AML-193 (cell line): ENCODE results near the gene ROBO2.

Experiments
- DNase-seq, 2 experiments: peaks; one replicate each; lab custom pipeline; 2025; lab: John Stamatoyannopoulos, UW

The ROBO2 gene

GRCh38 chr3:77571971-77572715 is 532.2 kb downstream of the ROBO2 start:
- DNase-seq, result no peak

GRCh38 chr3:77577264-77577663 is 537.4 kb downstream of the ROBO2 start:
- DNase-seq, result no peak

GRCh38 chr3:77586216-77586615 is 546.3 kb downstream of the ROBO2 start:
- no peak for DNase-seq

- no peak for DNase-seq
These were observed 549.0 kb downstream of the ROBO2 start for GRCh38 chr3:77588863-77589262.

GRCh38 chr3:77590191-77590590 is 550.3 kb downstream of the ROBO2 start:
- no peak for DNase-seq

GRCh38 chr3:77595371-77595870 is 555.5 kb downstream of the ROBO2 start:
- no peak for DNase-seq

- no peak for DNase-seq
These were observed 560.0 kb downstream of the ROBO2 start for GRCh38 chr3:77599948-77600347.

- no peak for DNase-seq
These were observed 562.0 kb downstream of the ROBO2 start for GRCh38 chr3:77601823-77602415.

GRCh38 chr3:77602722-77603121 is 562.8 kb downstream of the ROBO2 start:
- no peak for DNase-seq

GRCh38 chr3:77605308-77605707 is 565.4 kb downstream of the ROBO2 start:
- no peak for DNase-seq

- no peak for DNase-seq
These were observed 566.0 kb downstream of the ROBO2 start for GRCh38 chr3:77605865-77606264.

GRCh38 chr3:77606372-77606771 is 566.5 kb downstream of the ROBO2 start:
- DNase-seq, result no peak

- no peak for DNase-seq
These were observed 578.8 kb downstream of the ROBO2 start for GRCh38 chr3:77618686-77619085.

- DNase-seq, result no peak
These were observed 580.1 kb downstream of the ROBO2 start for GRCh38 chr3:77620009-77620408.

GRCh38 chr3:77623500-77623899 is 583.6 kb downstream of the ROBO2 start:
- no peak for DNase-seq

GRCh38 chr3:77626157-77626556 is 586.3 kb downstream of the ROBO2 start:
- DNase-seq, result no peak

- DNase-seq, result no peak
These were observed 608.3 kb downstream of the ROBO2 start for GRCh38 chr3:77648214-77648613.

- DNase-seq, result no peak
These were observed 608.8 kb downstream of the ROBO2 start for GRCh38 chr3:77648664-77649063.

GRCh38 chr3:77652624-77653023 is 612.7 kb downstream of the ROBO2 start:
- no peak for DNase-seq

- no peak for DNase-seq
These were observed 615.5 kb downstream of the ROBO2 start for GRCh38 chr3:77655396-77655795.

GRCh38 chr3:77660718-77661117 is 620.8 kb downstream of the ROBO2 start:
- no peak for DNase-seq

GRCh38 chr3:77667901-77668300 is 628.0 kb downstream of the ROBO2 start:
- no peak for DNase-seq

- no peak for DNase-seq
These were observed 628.5 kb downstream of the ROBO2 start for GRCh38 chr3:77668376-77668775.

- DNase-seq, result no peak
These were observed 632.1 kb downstream of the ROBO2 start for GRCh38 chr3:77672016-77672415.
